HG03457 (cell line): ENCODE results near the gene MDH2.
"Not testable (repeated sequence)": the region's sequence is repeated elsewhere in the genome, so short reads cannot be mapped to it uniquely, and the experiment has no call there.

Experiments
- ATAC-seq: cut with Tn5 transposase; IDR thresholded peaks from one replicate; pipeline ENCODE4 v1.9.1; 2021; ENCODE audit warnings: moderate number of reproducible peaks; ENCODE audit not compliant: unreplicated experiment

Gene MDH2

DNA sequence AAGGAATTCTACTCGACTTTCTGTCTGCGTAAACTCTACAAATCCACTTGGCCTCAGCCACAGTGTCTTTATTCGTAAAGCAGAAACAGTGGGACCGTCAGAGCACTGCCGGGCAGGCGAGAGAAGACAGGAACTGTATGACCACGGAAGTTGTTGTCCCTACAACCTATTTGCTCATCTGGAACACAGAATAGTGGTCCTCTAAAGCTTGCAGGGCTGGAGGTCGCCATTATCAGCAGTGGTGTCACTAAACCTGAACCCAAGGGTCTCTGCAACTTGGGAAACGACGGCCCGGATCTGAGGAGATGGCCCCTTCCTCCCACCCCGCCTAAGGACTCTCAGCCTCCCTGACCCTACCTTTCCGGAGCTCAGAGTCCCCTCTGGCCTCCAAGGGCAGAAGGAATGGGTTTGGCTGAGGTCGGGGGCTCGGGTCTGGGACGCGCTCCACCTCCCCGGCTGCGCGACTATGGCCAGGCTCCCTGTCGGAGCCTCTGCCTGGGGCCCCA, 548 bp upstream of the MDH2 start:
- no peak for ATAC-seq

- no peak for ATAC-seq
Observed at GRCh38 chr7:76048668-76048988, 722 bp downstream of the MDH2 start.

DNA sequence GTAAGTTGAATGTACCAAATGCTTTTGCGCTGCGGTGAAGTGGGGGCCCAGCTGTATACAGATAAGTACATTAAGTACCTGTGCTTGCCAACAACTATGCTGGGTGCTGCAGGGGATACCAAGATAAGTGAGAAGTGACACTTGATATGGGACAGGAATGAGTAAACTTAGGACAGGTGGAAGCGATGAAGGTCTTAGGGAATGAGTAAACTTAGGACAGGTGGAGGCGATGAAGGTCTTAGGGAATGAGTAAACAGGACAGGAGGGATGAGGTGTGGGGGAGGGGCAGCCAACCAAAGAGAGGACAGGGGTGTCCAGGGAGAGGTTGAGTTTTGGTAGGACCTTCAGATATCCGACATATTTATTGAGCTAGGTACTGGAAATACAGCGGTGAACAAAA, 1.4 kb downstream of the MDH2 start:
- ATAC-seq: no peak

GRCh38 chr7:76050545-76050944, 2.6 kb downstream of the MDH2 start:
- no peak for ATAC-seq

DNA sequence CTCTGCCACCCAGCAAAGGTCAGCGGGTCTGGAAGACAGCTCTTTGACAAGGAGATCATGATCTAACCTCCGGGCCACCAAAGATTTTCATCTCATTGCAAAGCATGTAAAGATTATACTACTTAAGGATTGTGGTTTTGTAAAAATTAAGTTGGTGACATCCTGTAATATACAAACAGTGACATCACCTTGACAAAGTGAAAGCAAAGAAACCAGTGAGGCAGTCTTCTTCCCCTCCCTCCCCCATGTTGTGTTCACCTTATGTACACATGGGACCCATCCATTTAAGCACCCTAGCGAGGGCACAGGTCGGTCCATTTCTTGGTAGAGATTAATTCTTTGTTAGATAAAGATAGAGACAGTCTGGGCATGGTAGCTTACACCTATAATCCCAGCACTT, 3.9 kb downstream of the MDH2 start:
- ATAC-seq: no peak

DNA sequence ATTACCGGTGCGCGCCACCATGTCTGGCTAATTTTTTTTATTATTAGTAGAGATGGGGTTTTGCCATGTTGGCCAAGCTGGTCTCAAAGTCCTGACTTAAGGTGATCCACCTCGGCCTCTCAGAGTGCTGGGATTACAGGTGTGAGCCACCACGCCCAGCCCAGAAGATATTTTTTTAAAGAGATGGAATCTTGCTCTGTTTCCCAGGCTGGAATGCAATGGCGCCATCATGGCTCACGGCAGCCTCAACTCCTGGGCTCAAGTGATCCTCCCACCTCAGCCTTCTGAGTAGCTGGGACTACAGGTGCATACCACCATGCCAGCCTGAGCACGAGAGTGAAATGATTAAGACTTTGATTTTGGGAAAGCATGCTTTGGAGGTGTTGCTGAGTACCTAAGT, 4.8 kb downstream of the MDH2 start:
- not testable (repeated sequence) for ATAC-seq

GRCh38 chr7:76053461-76053860, 5.6 kb downstream of the MDH2 start:
- no peak for ATAC-seq

DNA sequence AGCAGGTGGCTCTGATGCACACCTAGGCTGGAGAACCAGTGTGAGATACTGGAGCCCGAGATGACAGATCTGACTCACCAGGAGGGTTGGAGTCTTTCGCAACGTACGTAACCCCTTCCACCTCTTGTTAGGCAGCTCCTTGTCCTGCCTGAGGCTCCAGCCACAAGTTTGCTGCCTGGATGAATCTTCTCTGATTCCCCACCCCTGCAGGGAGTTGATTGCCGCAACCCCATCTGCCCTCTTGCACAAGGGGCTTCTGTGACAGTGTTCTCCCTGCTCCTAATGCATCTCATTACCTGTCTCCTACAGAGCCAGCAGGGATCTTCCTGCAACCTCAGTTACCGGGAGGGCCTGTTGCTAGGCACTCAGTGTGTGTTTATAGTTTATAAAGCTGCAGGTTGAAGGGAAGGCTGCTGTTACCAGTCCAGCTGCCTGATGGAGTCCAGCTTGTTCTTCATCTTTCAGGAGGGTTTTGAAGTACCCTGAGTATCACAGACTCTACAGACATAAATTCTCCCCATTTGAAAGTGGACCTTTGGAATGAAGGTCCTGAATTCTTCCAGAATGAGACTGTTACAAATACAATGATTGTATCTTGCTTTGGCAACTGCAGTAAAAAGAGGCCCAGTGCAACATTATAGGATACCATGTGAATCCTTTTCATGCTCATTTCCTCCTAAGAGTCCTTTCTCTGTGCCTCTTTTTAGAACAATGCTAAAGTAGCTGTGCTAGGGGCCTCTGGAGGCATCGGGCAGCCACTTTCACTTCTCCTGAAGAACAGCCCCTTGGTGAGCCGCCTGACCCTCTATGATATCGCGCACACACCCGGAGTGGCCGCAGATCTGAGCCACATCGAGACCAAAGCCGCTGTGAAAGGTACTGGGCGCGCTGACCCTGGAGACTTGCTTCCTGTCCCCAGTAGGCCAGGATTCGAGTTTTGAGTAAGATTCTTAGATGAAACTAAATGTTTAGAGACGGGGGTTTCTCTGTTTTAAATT, 6.5 kb downstream of the MDH2 start:
- no peak for ATAC-seq

GRCh38 chr7:76056241-76056640, 8.3 kb downstream of the MDH2 start:
- ATAC-seq: no peak

GRCh38 chr7:76057103-76057812, 9.4 kb downstream of the MDH2 start:
- ATAC-seq: no peak

- ATAC-seq: no peak
Observed at GRCh38 chr7:76057813-76058145, 9.9 kb downstream of the MDH2 start.

GRCh38 chr7:76058745-76059144, 10.8 kb downstream of the MDH2 start:
- ATAC-seq: not testable (repeated sequence)

- no peak for ATAC-seq
Observed at GRCh38 chr7:76060842-76061241, 12.9 kb downstream of the MDH2 start.

GRCh38 chr7:76062254-76062653, 14.3 kb downstream of the MDH2 start:
- no peak for ATAC-seq

DNA sequence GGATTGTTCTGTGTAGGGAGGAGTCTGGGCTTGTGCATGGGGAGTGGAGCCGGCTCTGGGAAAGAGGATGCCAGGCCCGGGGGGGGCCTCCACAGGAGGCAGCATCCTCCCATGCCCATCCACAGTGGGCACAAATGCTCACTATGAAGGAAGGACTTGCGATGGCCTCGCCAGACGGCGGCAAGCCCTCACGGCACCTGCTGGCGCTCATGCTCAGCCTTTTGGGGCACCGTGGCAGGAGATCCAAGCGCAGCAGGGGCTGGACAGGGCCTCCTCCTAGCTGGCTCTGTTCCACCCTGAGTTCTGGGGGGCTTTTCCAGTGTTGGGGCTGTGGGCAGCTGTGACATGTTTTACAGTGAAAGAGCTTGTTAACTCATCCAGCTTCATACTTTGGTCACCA, 15.2 kb downstream of the MDH2 start:
- ATAC-seq: no peak

- ATAC-seq: no peak
Observed at GRCh38 chr7:76063525-76063924, 15.6 kb downstream of the MDH2 start.

- no peak for ATAC-seq
Observed at GRCh38 chr7:76064208-76064970, 16.5 kb downstream of the MDH2 start.

- no peak for ATAC-seq
Observed at GRCh38 chr7:76065016-76065612, 17.2 kb downstream of the MDH2 start.

- no peak for ATAC-seq
Observed at GRCh38 chr7:76066716-76067503, 19.0 kb downstream of the MDH2 start.

DNA sequence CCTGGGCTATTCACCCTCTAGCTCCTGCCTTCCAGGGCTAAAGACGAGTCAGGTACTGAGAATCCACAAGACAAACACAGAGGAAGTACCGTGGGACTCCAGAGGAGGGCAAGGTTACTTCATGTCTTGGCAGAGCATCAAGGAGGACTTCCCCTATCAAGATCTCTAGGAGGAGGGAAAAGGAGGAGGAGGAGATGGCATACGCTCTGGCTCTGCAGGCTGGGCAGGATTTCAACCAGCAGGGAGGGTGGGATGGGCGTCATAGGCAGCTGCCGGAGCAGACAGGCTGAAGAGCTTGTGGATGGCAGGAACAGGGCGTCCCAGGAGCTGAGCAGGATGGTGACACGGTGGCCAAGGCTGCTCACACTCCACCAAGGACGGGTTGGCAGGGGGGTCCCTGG, 21.3 kb downstream of the MDH2 start:
- no peak for ATAC-seq
